ACC112 (cell line): ENCODE measurements around the gene FOXA3.

Experiments
- H2AFZ ChIP-seq: fragments of 200-600 bp; sonication (generic); one replicate; pipeline ENCODE4 v1.6.0; 2017; ENCODE audit warnings: antibody characterized with exemption, low read length; ENCODE audit not compliant: unreplicated experiment
- H3K27ac ChIP-seq: fragments of 200-600 bp; sonication (generic); 2 replicates; pipeline ENCODE4 v1.5.1; 2014; ENCODE audit warnings: low read depth, mild to moderate bottlenecking, antibody characterized with exemption, low read length, moderate library complexity
- H3K27me3 ChIP-seq: fragments of 200-600 bp; sonication (generic); 2 replicates; pipeline ENCODE4 v1.6.1; 2014; ENCODE audit warnings: mild to moderate bottlenecking, antibody characterized with exemption, low read length, moderate library complexity, mixed read lengths; ENCODE audit not compliant: insufficient read depth
- H3K36me3 ChIP-seq: fragments of 200-600 bp; sonication (generic); 2 replicates; pipeline ENCODE4 v1.6.1; 2016; ENCODE audit warnings: mild to moderate bottlenecking, antibody characterized with exemption, low read length, moderate library complexity, mixed read lengths; ENCODE audit not compliant: insufficient read depth
- H3K4me1 ChIP-seq: fragments of 200-600 bp; sonication (generic); one replicate; pipeline ENCODE4 v1.6.1; 2016; ENCODE audit warnings: low read length, mixed read lengths; ENCODE audit not compliant: insufficient read depth, unreplicated experiment, control insufficient read depth
- H3K4me3 ChIP-seq: fragments of 200-600 bp; sonication (generic); 2 replicates; pipeline ENCODE4 v1.5.1; 2014; ENCODE audit warnings: mild to moderate bottlenecking, low read depth, low read length
- H3K79me2 ChIP-seq: fragments of 200-600 bp; sonication (generic); one replicate; pipeline ENCODE4 v1.6.0; 2016; ENCODE audit warnings: low read length; ENCODE audit not compliant: control insufficient read depth, unreplicated experiment, insufficient read depth

Gene FOXA3

DNA sequence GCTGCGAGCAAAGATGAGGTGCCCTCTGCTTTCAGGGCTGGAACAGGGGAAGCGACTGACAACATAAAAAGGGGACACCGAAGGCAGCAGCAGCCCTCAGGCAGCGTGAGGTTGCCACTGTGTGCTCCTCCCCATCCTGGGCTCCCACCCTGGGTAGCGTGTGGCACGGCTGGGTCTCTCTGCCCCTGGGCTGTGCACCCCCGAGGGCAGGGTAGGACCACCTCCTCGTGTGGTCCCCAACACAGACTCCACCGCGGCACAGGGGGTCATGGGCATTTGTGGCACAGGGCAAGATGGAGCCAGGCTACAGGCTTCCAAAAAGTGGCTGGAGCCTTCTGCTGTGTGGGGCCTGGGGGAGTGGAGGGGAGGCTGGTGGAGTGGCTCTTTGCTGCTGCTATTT, 42.6 kb upstream of the FOXA3 start:
- Histone ChIP-seq H3K4me1 (no peaks in the 10 kb centered on the region), H2AFZ (no peak overlapping the region), H3K36me3 (no peaks in the 10 kb centered on the region), H3K27ac (no peak overlapping the region), H3K27me3 (no peaks in the 10 kb centered on the region), H3K79me2 (no peaks in the 10 kb centered on the region), H3K4me3 (no peak overlapping the region)

DNA sequence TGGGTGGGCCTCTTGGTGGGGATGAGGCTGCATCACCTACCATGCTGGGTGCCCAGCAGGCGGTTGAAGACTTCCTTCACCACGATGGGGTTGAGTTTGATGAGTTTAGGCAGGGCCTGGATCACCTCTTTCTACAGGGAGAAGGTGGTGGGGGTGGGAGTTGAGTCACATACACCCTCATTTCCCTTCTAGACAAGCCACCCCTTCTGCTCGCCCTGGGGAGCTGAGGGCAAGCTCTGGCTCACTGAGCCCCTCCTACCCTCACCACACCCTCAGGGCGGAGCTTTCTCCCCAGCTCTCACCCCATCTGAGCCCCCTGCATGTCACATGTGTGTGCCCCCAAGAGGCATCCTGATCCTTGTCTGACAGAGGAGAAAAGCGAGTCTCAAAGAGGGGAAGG, 41.4 kb upstream of the FOXA3 start:
- H3K79me2 ChIP-seq = no peaks in the 10 kb centered on the region
- H3K4me1 ChIP-seq = no peaks in the 10 kb centered on the region
- no peaks in the 10 kb centered on the region for H3K27me3 ChIP-seq
- no peaks in the 10 kb centered on the region for H3K36me3 ChIP-seq
- no peak overlapping the region for H3K4me3 ChIP-seq
- H3K27ac ChIP-seq = no peak overlapping the region
- H2AFZ ChIP-seq = no peak overlapping the region

DNA sequence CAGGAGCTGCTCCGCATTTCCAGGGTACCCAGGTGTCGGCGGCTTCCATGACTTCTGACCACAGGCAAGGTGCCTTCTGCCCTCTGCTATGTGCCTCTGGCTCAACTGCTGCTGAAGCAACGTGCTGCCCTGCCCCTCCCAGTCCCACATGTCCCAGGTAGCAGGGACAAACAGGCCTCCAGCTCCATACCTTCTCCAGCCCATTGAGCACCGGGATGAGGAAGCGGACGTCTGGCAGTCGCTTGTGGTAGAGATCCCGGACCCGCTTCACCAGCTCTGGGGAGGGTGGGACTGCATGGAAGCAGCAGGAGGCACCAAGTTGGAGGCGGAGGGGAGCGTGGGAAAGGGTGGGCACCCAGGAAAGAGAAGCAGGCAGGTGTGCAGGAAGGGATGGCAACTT, 40.9 kb upstream of the FOXA3 start:
- no peak overlapping the region for H2AFZ ChIP-seq
- H3K79me2 ChIP-seq = no peaks in the 10 kb centered on the region
- no peak overlapping the region for H3K4me3 ChIP-seq
- H3K4me1 ChIP-seq = no peaks in the 10 kb centered on the region
- H3K27ac ChIP-seq = no peak overlapping the region
- no peaks in the 10 kb centered on the region for H3K36me3 ChIP-seq
- no peaks in the 10 kb centered on the region for H3K27me3 ChIP-seq

DNA sequence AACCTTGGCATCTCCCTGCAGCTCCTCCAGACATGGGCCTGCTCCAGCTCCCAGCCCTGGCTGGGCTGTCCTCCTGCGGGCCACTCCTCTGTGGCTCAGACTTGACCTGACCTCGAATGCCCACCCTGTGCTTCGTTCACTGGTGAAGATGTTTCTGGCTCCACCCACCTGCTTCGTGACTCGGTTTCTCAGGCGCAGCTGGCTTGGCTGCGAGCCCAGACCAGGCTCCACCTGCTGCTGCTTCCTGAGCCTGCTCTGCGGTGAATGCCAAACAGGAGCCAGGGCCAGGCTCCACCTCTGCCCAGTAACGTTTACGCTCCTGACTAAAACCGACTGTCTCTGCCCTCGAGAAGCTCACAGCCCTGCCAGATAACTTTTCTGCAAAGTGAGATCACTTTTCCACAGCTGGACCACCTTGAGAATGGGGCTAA, 40.1 kb upstream of the FOXA3 start:
- H3K4me3 ChIP-seq = no peak overlapping the region
- no peak overlapping the region for H2AFZ ChIP-seq
- no peak overlapping the region for H3K27ac ChIP-seq
- no peaks in the 10 kb centered on the region for H3K36me3 ChIP-seq
- H3K79me2 ChIP-seq = no peaks in the 10 kb centered on the region
- H3K27me3 ChIP-seq = no peaks in the 10 kb centered on the region
- no peaks in the 10 kb centered on the region for H3K4me1 ChIP-seq

DNA sequence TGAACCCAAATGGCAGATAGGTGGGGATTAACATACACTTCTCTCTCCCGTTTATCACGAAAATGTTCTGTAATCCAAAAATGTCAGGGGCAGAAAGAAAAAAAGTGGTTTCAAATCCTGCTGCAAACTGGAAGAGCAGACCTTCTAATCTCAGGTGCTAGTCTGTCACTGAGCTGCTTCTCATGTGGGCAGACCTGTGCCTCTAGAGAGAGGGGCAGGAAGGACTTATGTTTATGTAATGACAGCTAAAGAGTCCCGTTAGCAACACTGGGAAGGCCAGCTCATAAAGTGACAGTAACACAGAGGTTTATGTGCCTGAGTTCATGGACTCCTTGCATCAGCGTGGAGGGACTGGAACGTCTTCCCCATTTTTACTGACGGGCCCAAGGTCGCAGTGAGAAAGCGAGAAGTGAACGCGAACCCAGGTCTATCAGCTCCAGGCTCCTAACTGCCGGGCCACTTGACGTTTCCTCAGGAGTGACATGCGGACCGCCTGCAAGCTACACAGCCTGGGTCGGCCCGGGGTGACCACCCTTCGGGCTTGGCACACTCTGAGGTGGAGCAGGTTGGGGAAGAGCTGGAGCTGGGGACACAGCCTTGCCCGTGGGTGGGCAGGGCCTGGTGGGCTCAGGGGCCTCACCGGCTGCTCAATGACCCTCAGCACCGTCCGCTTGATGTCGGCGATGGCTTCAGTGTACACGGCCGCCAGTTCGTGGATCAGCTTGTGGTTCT, 39.4 kb upstream of the FOXA3 start:
- no peak overlapping the region for H2AFZ ChIP-seq
- no peak overlapping the region for H3K4me3 ChIP-seq
- H3K27me3 ChIP-seq = no peaks in the 10 kb centered on the region
- no peaks in the 10 kb centered on the region for H3K4me1 ChIP-seq
- no peaks in the 10 kb centered on the region for H3K36me3 ChIP-seq
- H3K27ac ChIP-seq = no peak overlapping the region
- H3K79me2 ChIP-seq = no peaks in the 10 kb centered on the region

DNA sequence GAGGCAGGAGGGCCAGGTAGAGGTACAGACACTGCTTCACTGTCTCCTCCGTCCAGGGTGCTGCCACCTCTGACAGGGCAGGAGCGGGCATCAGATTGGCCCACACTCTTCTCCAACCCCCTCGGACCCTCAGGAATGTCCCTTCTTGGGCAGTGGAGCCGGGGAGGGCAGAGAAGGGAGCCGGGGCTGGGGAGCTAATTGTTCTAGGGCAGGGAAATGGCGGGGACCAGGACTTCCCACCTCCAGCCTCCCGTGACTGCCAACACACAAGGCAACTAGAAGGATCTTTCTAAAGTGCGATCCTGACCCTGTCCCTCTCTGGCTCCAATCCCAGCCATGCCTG, 38.9 kb upstream of the FOXA3 start:
- no peak overlapping the region for H3K4me3 ChIP-seq
- no peaks in the 10 kb centered on the region for H3K79me2 ChIP-seq
- no peak overlapping the region for H3K27ac ChIP-seq
- no peaks in the 10 kb centered on the region for H3K36me3 ChIP-seq
- no peaks in the 10 kb centered on the region for H3K4me1 ChIP-seq
- no peak overlapping the region for H2AFZ ChIP-seq
- H3K27me3 ChIP-seq = no peaks in the 10 kb centered on the region

DNA sequence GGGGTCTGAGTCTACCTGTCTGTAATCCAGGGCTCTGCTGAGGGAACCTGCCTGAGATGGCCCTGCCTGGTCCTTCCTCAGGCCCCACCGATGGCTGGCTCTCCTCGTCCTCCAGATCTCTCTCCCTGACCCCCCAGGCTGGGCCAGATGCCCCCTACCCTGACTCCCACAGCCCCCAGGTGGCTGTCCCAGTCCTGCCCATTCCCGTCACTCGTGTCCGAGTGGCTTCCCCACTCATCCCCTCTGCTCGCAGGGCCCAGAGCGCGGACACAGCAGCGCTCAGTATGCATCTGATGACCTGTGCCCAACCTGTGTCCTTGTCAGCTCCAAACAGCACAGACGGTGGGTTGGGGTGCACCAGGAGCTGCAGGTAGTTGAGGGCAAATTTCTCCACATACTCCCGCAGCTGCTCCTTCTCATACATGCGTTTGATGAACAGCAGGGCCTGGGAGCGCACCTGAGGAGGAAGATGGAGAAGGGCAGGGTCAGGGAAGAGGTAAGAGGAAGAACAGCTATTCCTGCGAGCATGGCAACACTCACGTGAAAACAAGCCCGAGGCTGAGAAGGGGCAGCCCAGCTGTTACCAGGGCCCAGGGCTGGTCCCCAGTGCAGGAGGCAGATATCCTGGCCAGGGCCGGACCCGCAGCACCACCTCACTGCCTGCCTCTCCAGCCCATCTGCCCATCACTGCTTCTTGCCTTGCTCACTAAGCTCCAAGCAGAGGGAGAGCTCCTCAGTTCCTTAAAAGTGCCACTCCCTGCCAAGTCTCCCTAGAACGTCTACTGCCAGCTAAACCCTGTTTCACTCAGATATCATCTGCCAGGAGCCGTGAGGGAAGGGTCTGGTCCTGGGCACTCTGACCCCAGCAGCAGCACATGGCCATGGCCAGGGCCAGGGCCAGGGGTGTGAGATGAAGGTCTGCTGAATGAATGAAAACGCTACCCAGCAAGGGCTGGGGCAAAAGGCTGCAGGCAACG, 37.9 kb upstream of the FOXA3 start:
- H3K27me3 ChIP-seq = no peaks in the 10 kb centered on the region
- no peak overlapping the region for H3K4me3 ChIP-seq
- no peaks in the 10 kb centered on the region for H3K4me1 ChIP-seq
- H3K79me2 ChIP-seq = no peaks in the 10 kb centered on the region
- no peak overlapping the region for H3K27ac ChIP-seq
- no peaks in the 10 kb centered on the region for H3K36me3 ChIP-seq
- H2AFZ ChIP-seq = no peak overlapping the region

DNA sequence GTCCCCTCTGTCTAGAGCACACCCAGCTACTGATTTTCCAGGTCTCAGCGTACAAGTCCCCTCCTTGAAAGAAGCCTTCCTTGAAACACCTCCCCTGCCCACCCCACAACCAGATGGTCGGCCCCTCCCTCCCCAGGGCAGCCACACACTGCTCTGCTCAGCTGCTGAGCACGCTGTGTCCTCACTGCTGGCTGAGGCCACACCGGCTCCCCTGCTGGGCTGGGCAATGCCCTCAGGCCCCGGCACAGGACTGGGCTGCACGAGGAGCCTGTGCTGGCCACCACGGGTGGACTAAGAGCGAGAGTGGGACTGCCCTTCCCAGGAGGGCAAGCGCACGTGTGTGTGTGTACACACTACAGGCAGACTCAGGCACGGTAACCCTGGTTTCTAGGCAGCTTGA, 37.2 kb upstream of the FOXA3 start:
- Histone ChIP-seq H3K36me3 (no peaks in the 10 kb centered on the region), H3K27me3 (no peaks in the 10 kb centered on the region), H2AFZ (no peak overlapping the region), H3K4me1 (no peaks in the 10 kb centered on the region), H3K79me2 (no peaks in the 10 kb centered on the region), H3K4me3 (no peak overlapping the region), H3K27ac (no peak overlapping the region)

DNA sequence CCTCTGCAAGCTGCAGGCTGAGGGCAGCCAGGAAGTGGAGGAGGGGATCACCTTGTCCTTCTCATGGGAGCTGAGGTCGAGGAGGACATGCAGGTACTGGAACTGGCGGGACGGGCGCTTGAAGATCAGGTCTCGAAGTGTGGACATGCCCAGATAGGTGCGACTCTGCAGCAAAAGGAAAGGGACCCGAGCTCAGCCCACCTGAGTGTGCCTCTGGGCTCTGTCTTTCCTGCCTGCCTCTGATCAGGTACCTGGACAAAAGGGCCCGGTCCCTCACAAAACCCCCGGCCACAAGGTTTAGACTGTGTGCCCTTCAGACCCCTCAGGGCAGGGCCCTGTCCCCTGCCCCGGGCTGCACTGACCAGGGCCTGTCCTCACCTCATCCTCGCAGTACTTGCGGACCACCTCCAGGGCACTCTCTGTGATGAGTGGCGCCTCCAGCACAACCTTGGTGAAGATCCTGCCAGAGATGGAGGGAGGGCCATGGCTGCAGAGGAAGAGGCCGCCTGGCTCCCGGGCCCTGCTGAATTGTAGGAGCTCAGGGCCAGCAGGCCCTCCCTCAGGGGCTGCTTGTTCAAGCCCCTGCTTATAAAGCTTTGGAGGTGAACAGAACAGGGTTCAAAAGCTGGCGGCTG, 36.5 kb upstream of the FOXA3 start:
- Histone ChIP-seq H3K4me1 (no peaks in the 10 kb centered on the region), H3K4me3 (no peak overlapping the region), H3K36me3 (no peaks in the 10 kb centered on the region), H3K27ac (no peak overlapping the region), H3K79me2 (no peaks in the 10 kb centered on the region), H3K27me3 (no peaks in the 10 kb centered on the region), H2AFZ (no peak overlapping the region)

DNA sequence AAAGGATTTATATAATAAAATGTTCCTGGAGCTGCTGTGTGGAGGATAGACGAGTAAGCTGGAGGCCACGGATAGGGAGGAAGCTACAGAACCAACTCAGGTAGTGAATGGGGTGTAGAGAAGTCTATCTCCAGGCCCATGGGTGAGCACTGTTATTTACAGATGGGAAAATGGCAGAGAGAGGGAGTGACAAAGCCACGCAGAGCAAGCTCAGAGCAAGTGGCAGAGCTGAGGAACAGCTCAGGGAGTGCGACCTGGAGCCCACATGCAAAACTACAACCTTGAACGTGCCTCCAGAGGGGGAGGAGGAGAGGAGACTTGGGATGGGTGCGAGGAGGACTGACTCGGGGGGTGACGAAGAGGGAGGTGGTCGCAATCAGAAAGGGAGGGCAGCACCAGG, 35.6 kb upstream of the FOXA3 start:
- Histone ChIP-seq H2AFZ (no peak overlapping the region), H3K36me3 (no peaks in the 10 kb centered on the region), H3K4me1 (no peaks in the 10 kb centered on the region), H3K4me3 (no peak overlapping the region), H3K27me3 (no peaks in the 10 kb centered on the region), H3K27ac (no peak overlapping the region), H3K79me2 (no peaks in the 10 kb centered on the region)
